Esophagus muscularis mucosa (tissue), 4 donors: ENCODE measurements around the gene EFCAB12.

ENCODE experiments used
- EP300 ChIP-seq: sonication (generic); formaldehyde crosslinking; IDR thresholded peaks from one replicate; pipeline ENCODE4 v1.6.1; 2017; ENCODE audit warnings: antibody characterized with exemption
- POLR2A ChIP-seq: fragments of 450-650 bp; IDR thresholded peaks from one replicate; pipeline ENCODE4 v1.6.1; 2017; ENCODE audit warnings: antibody characterized with exemption, moderate library complexity, mild to moderate bottlenecking, low read depth
- POLR2AphosphoS5 ChIP-seq, 2 donors: sonication (generic); formaldehyde crosslinking; IDR thresholded peaks; one replicate each; pipeline ENCODE4 v1.6.1; 2017; ENCODE audit warnings: antibody characterized with exemption in 2 of 2
- TF ChIP-seq, protein P1 (sequence below), 3 experiments: fragments of 200-600 bp in 2 of 3; fragments of 450-650 bp in 1 of 3; sonication (generic) in 2 of 3; IDR thresholded peaks; one replicate each; pipeline ENCODE4 v1.5.1; 2017 to 2019; ENCODE audit warnings: antibody characterized with exemption in 3 of 3, mild to moderate bottlenecking in 2 of 3, moderate library complexity in 1 of 3

DNA sequence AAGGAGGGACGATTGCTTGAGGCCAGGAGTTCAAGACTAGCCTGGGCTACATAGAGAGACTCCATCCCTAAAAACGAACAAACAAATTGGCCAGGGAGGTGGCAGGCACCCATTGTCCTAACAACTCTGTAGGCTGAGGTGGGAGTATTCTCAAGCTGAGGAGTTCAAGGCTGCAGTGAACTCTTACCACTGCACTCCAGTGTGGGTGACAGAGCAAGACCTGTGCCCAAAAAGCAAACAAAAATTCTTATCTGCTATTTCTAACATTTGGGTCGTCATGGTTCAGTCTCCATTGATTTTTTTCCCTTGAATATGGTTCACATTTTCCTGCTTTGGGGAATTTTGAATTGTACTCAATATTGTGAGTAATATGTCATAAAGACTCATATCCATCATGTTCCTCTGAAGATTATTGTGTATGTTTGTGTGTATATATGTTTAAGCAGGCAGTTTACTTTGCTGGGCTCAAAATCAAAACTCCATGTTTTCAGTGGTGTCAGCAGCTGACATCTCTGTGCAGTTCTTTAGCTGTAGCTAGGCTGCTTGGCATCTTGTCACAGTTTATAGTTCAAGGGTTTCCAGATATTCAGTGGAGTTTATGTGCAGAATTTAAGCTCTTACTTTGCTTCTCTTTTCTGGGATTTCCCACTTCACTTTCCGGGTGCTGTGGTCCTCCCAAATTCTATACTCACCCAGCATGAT, 44.8 kb upstream of the EFCAB12 start:
- TF ChIP-seq, protein P1, sequence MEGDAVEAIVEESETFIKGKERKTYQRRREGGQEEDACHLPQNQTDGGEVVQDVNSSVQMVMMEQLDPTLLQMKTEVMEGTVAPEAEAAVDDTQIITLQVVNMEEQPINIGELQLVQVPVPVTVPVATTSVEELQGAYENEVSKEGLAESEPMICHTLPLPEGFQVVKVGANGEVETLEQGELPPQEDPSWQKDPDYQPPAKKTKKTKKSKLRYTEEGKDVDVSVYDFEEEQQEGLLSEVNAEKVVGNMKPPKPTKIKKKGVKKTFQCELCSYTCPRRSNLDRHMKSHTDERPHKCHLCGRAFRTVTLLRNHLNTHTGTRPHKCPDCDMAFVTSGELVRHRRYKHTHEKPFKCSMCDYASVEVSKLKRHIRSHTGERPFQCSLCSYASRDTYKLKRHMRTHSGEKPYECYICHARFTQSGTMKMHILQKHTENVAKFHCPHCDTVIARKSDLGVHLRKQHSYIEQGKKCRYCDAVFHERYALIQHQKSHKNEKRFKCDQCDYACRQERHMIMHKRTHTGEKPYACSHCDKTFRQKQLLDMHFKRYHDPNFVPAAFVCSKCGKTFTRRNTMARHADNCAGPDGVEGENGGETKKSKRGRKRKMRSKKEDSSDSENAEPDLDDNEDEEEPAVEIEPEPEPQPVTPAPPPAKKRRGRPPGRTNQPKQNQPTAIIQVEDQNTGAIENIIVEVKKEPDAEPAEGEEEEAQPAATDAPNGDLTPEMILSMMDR (IDR thresholded peaks at IDR 0.05), result no peak
- TF ChIP-seq EP300 (no peak), POLR2AphosphoS5 (IDR thresholded peaks at IDR 0.05) (no peak), POLR2A (no peak)
